KMS-11 (cell line): Measurements from ENCODE around the gene ZNF385C.

Source experiments
- H2AFZ ChIP-seq: fragments of 200-600 bp; sonication (generic); 2 replicates; pipeline ENCODE4 v1.6.1; 2016; ENCODE audit warnings: antibody characterized with exemption, mixed run types, low read depth
- H3K27ac ChIP-seq: fragments of 200-600 bp; sonication (generic); 2 replicates; pipeline ENCODE4 v1.6.1; 2016; ENCODE audit warnings: mild to moderate bottlenecking, mixed run types
- H3K27me3 ChIP-seq: fragments of 200-600 bp; sonication (generic); 2 replicates; pipeline ENCODE4 v1.6.1; 2017; ENCODE audit warnings: mild to moderate bottlenecking, low read depth, mixed run types, moderate library complexity; ENCODE audit not compliant: insufficient read depth
- H3K36me3 ChIP-seq: fragments of 200-600 bp; sonication (generic); 2 replicates; pipeline ENCODE4 v1.6.1; 2017; ENCODE audit warnings: mild to moderate bottlenecking, mixed run types; ENCODE audit not compliant: insufficient read depth
- H3K4me1 ChIP-seq: fragments of 200-600 bp; sonication (generic); 2 replicates; pipeline ENCODE4 v1.6.1; 2016; ENCODE audit warnings: mild to moderate bottlenecking, low read depth, mixed run types; ENCODE audit not compliant: poor library complexity, severe bottlenecking
- H3K4me2 ChIP-seq: fragments of 200-600 bp; sonication (generic); 2 replicates; pipeline ENCODE4 v1.7.0; 2016; ENCODE audit warnings: mild to moderate bottlenecking, mixed run types
- H3K4me3 ChIP-seq: fragments of 200-600 bp; sonication (generic); IDR thresholded peaks from 2 replicates; pipeline ENCODE4 v1.6.1; 2017; ENCODE audit warnings: low read depth, low read length, mixed read lengths; ENCODE audit not compliant: insufficient read depth
- H3K79me2 ChIP-seq: fragments of 200-600 bp; sonication (generic); 2 replicates; pipeline ENCODE4 v1.6.1; 2016; ENCODE audit warnings: low read depth, mixed run types; ENCODE audit not compliant: insufficient read depth
- H3K9ac ChIP-seq: fragments of 200-600 bp; sonication (generic); 2 replicates; pipeline ENCODE4 v1.6.1; 2016; ENCODE audit warnings: mild to moderate bottlenecking, mixed run types
- H4K20me1 ChIP-seq: fragments of 200-600 bp; sonication (generic); 2 replicates; pipeline ENCODE4 v1.6.1; 2016; ENCODE audit warnings: mild to moderate bottlenecking, mixed run types; ENCODE audit not compliant: insufficient read depth
- TF ChIP-seq, protein P1 (sequence below): fragments of 200-600 bp; sonication (generic); conservative IDR thresholded peaks from 2 replicates; pipeline ENCODE4 v1.6.1; 2017; ENCODE audit warnings: low read depth, mild to moderate bottlenecking, antibody characterized with exemption, low read length, moderate library complexity, mixed read lengths

The ZNF385C gene

DNA sequence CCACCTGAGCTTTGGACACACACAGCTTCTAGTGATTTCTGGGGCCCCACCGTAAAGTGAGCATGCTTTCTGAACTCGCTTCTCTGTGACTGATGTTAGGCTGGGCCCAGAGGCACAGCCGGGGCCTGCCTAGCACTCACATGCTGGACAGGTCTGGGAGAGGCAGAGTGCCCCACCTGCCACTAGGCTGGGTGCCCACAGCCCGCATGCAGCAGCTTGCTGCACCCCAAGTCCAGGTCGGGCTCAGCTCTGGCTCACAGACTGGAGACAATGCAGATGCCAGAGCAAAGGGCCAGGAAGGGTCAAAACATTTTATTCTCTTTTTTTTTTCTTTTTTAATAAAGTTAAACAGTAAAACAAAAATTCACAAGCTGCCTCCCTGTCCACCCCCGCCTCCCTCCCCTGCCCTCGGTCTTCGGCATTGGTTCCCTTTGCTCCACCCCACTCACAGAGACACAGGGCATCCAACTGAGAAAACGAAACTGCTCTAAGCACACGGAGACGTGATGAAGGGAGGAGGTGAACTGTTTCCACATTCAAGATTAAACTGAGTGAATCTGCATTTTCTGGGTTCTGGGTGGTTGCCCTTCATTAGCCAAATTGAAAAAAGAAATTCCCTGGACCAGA lies 122.0 kb downstream of the ZNF385C start:
- H2AFZ ChIP-seq, result no peak overlapping the region
- H3K36me3 ChIP-seq, result peaks cover 2% of the 10 kb centered on the region; the same call in 1 of the 2 replicates
- no peaks in the 10 kb centered on the region for H3K27me3 ChIP-seq
- TF ChIP-seq, protein P1, sequence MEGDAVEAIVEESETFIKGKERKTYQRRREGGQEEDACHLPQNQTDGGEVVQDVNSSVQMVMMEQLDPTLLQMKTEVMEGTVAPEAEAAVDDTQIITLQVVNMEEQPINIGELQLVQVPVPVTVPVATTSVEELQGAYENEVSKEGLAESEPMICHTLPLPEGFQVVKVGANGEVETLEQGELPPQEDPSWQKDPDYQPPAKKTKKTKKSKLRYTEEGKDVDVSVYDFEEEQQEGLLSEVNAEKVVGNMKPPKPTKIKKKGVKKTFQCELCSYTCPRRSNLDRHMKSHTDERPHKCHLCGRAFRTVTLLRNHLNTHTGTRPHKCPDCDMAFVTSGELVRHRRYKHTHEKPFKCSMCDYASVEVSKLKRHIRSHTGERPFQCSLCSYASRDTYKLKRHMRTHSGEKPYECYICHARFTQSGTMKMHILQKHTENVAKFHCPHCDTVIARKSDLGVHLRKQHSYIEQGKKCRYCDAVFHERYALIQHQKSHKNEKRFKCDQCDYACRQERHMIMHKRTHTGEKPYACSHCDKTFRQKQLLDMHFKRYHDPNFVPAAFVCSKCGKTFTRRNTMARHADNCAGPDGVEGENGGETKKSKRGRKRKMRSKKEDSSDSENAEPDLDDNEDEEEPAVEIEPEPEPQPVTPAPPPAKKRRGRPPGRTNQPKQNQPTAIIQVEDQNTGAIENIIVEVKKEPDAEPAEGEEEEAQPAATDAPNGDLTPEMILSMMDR, result no peak
- H3K9ac ChIP-seq, result no peak overlapping the region
- H3K4me2 ChIP-seq, result no peak overlapping the region; the same call in 1 of the 2 replicates
- no peaks in the 10 kb centered on the region for H4K20me1 ChIP-seq
- H3K27ac ChIP-seq, result peak overlapping the region; percentile 37; the same call in 1 of the 2 replicates
- H3K79me2 ChIP-seq, result no peaks in the 10 kb centered on the region
- H3K4me1 ChIP-seq, result no peaks in the 10 kb centered on the region
- H3K4me3 ChIP-seq, result no peak overlapping the region
